ENCODE data around the gene PSMB7.

Gene PSMB7

GRCh38 chr9:124415102-124415851, at the start of gene PSMB7:
PSMB7 (minus strand) TSS chr9:124415442; CDS start chr9:124415425, 17 bp downstream.
- peak; percentile 85 to 97 (median 95) for DNase-seq

DNA sequence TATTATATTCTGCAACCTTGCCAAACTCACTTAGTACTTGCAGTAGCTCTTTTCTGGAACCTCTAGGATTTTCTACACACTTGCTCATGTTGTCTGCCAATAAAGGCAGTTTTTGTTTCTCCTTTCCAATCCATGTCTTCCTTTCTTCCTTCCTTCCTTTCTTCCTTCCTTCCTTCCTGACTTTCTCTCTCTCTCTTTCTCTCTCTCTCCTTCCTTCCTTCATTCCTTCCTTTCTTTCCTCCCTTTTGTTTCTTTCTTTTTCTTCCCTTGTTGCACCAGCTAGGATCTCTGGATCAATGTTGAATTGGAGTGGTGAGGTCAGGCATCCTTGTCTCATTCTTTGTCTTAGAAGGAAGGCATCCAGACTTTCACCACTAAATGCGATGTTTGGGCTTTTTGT, 47.5 kb upstream of the PSMB7 start:
- no peak for DNase-seq

DNA sequence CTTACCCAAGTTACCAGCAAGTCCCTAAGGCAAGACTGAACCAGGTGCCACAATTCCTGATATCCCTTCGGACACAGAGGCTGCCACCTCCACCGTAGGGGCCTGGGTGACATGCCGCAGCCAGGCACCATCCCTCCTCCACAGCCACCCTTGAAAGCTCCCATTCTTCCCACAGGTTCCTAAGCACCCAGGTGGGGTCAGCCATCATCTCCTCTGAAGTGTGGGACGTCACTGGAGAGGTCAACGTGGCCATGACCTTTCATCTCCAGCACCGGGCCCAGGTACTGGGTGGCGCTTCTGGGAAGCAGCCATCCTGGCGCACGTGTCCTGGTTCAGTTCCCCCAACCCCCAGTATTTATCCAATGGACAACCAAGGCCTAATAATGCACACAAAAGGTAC, 43.2 kb upstream of the PSMB7 start:
- no peak for DNase-seq

GRCh38 chr9:124457887-124458431, 42.7 kb upstream of the PSMB7 start:
- DNase-seq = no peak

GRCh38 chr9:124457079-124457886, 42.0 kb upstream of the PSMB7 start:
- no peak for DNase-seq

DNA sequence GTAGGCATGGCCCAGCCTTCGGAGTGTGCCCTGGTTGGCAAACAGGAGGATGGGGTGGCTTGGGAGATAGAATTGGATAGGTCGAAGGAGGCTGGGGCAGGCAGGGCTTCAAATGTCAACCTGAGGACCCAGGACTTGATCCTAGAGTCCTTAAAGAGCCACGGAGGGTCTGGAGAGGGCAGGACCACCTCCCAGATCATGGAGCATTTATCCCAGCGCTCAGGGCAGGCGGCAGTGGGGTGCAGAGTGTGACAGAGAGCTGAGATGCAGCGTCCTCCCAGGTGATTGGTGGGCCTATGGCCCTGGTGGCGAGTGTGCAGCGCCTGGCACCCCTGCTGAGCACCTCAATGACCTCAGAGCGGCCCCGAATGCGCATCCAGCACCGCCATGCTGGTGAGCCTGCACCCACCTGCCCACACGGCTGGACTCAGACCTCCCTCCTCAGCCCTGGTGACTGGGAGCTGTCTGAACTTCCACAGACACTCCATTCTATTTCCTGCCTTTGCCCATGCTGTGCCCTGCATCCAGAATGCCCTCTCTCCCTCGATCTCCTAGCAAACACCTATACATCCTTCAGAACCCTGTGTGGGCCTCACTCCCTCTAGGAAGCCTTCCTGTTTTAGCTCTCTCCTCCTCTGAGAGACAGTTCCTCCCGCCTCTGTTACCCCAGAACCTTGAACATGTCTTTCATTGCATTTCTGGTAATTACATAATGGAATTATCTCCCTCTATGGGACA, 41.3 kb upstream of the PSMB7 start:
- no peak for DNase-seq

DNA sequence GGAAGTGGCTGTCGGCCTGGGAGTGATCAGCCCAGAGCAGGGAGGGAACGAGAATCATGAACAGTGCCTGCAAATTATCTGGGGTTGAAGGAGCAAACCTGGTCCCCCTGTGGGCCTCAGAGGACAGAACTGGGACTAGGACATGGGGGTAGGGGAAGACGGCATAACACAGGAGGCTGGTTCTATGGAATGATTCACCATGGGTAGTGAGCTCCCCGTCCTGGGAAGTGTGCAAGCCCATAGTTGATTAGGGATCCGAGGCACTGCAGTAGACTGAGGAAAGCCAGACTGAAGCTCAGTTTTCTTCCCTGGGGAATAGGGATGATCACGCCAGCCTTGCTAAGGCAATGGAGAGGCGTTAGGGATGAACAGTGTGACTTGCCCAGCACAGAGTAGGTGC, 40.6 kb upstream of the PSMB7 start:
- no peak for DNase-seq

GRCh38 chr9:124454791-124455443, 39.7 kb upstream of the PSMB7 start:
- DNase-seq = no peak

DNA sequence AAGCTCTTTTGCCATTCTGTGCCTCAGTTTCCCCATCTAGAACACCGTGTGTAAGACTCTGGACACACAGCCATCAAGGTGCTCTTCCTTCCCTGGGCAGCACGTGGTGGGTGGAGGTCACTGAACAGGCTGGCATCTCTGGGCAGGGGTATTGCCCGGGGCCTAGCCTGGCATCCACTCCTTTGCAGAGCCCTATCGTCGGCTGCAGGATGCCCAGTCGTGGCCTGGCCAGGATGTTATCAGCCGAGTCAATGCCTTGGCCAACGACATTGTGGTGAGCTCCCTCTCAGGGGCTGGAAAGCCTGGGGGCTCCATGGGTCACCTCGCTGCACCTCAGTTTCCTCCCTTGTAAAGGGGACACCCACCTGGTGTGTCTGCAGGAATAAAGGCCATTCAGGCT, 39.1 kb upstream of the PSMB7 start:
- no peak for DNase-seq

DNA sequence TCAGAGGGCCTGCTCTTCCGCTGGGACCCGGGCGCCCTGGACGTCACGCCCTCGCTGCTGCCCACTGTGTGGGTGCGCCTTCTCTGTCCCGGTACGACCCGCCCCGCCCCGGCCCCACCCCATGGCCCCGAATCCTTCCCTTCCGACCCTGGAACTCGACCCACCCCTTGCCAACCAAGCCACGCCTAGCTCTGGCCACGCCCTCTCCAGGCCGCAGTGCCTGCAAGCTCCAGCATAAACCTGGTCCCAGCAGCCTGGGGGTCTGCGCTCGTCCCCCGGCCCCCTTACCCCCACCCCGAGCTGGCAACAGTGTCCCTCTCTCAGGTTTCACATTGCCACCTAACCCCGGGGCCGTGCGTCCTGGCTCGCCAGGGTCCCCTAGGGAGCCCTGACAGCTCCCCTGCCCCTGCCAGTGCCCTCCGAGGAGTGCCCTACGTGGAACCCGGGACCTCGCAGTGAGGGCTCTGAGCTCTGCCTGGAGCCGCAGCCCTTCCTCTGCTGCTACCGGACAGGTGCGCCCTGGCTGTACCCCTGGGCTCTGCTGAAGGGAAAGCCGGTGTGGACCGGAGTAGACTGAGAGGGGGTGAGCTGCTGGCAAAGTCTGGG, 38.4 kb upstream of the PSMB7 start:
- no peak for DNase-seq

DNA sequence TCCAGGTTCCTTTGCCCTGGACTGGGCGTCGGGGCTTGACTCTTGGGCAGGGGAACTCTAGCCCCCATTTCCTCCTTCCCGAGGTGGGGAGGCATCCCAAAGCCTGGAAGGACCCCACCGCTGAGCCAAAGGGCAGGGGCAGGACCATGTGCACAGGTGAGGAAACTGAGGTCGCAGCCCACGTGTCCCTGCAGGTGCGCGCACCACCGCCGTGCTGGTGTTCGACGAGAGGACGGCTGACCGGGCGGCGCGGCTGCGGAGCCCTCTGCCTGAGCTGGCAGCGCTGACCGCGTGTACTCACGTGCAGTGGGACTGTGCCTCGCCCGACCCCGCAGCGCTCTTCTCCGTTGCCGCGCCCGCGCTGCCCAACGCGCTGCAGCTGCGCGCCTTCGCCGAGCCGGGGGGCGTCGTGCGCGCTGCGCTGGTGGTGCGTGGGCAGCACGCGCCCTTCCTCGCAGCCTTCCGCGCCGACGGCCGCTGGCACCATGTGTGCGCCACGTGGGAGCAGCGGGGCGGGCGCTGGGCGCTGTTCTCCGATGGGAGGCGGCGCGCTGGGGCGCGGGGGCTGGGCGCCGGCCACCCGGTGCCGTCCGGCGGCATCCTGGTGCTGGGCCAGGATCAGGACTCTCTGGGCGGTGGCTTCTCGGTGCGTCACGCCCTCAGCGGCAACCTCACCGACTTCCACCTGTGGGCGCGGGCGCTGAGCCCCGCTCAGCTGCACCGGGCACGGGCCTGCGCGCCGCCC, 37.8 kb upstream of the PSMB7 start:
- DNase-seq = no peak

GRCh38 chr9:124452326-124452725, 37.1 kb upstream of the PSMB7 start:
- DNase-seq = no peak

- DNase-seq = no peak
Measured at GRCh38 chr9:124450931-124451661, 35.9 kb upstream of the PSMB7 start.

- DNase-seq = no peak
Measured at GRCh38 chr9:124450241-124450924, 35.1 kb upstream of the PSMB7 start, which contains the start of gene ADGRD2. ADGRD2 (plus strand) TSS chr9:124450451; CDS start chr9:124451667, 1,216 bp downstream.

DNA sequence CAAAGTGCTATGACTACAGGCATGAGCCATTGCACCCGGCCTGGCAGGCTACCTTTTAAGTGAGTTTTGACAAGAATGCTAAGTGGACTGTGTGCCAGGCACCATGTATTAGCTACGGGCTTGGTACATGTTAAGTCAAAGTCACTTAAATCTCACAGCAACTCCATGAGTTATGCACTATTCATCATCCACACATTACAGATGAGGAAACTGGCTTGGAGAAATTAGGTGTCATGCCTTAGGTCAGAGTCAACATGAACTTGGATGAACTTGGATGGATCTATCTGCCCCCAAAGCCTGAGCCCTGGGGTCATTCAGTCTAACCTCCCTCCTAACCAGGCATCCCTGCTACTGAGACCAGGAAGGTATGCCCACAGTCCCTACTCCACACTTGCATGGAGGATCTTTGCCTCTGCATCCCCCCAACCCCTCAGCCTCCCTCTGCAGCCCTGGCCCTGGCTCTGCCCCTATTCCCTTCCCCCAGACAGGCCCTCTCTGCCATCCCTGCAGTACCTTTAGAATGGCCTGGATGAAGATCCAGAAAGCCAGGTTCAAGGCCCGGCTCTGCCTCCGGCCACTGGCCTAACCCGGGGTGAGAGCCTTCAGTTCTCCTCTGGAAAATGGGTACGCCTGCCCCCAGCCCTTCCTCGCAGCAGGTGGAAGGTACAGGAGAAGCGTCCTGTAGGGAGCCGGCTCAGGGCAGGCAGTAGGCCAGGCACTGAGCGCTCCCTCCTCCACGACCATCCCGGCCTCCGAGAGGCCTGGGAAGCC, 34.3 kb upstream of the PSMB7 start:
- DNase-seq = no peak

GRCh38 chr9:124448019-124448418, 32.8 kb upstream of the PSMB7 start:
- no peak for DNase-seq

DNA sequence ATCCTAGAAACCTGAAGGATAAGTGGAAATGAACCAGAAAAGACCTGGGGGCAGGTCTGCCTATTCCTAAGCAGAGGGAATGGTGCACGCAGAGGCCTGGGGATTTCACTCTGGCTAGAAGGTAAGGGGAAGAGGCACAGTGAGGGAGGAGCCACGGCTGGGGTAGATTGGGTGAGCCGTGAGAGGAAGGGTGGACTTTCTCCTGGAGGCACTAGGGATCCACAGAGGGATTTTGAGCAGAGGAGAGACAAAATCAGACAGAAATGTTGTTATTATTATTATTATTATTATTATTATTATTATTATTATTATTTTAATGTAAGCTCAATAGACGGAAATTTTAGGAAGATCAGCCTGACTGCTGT, 32.0 kb upstream of the PSMB7 start:
- DNase-seq = no peak

GRCh38 chr9:124444166-124444565, 28.9 kb upstream of the PSMB7 start:
- DNase-seq = no peak

DNA sequence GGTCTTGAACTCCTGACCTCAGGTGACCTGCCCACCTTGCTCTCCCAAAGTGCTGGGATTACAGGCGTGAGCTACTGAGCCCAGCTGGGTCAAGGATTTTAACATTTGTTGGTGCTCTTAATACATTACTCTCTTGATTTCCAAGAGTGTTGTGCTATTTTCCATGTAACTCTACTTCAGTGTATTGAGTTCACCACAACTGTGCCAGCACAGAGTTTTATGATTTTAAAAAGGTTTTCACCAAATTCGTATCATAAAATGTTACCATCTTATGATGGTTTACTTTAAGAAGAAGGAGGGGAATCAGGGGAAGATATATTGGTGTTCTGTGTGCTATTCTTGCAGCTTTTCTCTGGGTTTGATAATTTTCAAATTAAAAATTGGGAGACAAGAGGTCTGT, 28.4 kb upstream of the PSMB7 start:
- no peak for DNase-seq
